Fibroblast of mammary gland (primary cell): ENCODE data around the gene CEACAM7.
A peak's percentile ranks its signal among the peaks of the same experiment; 100 is the strongest.

ENCODE experiments used
- DNase-seq: peaks from one replicate; pipeline ENCODE4 v3.0.0-alpha.2; 2010; ENCODE audit warnings: low read depth
- H3K4me3 ChIP-seq: 2 replicates; pipeline ENCODE4 v1.5.1; 2011; ENCODE audit warnings: low read depth, mild to moderate bottlenecking, low read length, moderate library complexity; ENCODE audit not compliant: control insufficient read depth
- CTCF ChIP-seq: conservative IDR thresholded peaks from 2 replicates; pipeline ENCODE4 v1.5.1; 2011; ENCODE audit warnings: low read depth, low read length, inconsistent platforms; ENCODE audit not compliant: control insufficient read depth, insufficient read depth

CEACAM7 gene

DNA sequence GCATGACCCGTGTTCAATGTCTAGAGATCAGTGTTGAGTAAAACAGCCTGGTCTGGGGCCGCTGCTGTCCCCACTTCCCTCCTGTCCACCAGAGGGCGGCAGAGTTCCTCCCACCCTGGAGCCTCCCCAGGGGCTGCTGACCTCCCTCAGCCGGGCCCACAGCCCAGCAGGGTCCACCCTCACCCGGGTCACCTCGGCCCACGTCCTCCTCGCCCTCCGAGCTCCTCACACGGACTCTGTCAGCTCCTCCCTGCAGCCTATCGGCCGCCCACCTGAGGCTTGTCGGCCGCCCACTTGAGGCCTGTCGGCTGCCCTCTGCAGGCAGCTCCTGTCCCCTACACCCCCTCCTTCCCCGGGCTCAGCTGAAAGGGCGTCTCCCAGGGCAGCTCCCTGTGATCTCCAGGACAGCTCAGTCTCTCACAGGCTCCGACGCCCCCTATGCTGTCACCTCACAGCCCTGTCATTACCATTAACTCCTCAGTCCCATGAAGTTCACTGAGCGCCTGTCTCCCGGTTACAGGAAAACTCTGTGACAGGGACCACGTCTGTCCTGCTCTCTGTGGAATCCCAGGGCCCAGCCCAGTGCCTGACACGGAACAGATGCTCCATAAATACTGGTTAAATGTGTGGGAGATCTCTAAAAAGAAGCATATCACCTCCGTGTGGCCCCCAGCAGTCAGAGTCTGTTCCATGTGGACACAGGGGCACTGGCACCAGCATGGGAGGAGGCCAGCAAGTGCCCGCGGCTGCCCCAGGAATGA is 18.9 kb upstream of the CEACAM7 start:
- peak; percentile 48 for TF ChIP-seq CTCF
- no peak overlapping the region for H3K4me3 ChIP-seq
- DNase-seq: peak; percentile 22

DNA sequence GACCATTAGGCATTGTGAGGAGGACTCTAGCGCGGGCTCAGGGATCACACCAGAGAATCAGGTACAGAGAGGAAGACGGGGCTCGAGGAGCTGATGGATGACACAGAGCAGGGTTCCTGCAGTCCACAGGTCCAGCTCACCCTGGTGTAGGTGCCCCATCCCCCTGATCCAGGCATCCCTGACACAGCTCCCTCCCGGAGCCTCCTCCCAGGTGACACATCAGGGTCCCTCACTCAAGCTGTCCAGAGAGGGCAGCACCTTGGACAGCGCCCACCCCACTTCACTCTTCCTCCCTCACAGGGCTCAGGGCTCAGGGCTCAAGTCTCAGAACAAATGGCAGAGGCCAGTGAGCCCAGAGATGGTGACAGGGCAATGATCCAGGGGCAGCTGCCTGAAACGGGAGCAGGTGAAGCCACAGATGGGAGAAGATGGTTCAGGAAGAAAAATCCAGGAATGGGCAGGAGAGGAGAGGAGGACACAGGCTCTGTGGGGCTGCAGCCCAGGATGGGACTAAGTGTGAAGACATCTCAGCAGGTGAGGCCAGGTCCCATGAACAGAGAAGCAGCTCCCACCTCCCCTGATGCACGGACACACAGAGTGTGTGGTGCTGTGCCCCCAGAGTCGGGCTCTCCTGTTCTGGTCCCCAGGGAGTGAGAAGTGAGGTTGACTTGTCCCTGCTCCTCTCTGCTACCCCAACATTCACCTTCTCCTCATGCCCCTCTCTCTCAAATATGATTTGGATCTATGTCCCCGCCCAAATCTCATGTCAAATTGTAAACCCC is 17.5 kb upstream of the CEACAM7 start:
- H3K4me3 ChIP-seq: no peak overlapping the region
- no peak for TF ChIP-seq CTCF
- peak; percentile 4 for DNase-seq

DNA sequence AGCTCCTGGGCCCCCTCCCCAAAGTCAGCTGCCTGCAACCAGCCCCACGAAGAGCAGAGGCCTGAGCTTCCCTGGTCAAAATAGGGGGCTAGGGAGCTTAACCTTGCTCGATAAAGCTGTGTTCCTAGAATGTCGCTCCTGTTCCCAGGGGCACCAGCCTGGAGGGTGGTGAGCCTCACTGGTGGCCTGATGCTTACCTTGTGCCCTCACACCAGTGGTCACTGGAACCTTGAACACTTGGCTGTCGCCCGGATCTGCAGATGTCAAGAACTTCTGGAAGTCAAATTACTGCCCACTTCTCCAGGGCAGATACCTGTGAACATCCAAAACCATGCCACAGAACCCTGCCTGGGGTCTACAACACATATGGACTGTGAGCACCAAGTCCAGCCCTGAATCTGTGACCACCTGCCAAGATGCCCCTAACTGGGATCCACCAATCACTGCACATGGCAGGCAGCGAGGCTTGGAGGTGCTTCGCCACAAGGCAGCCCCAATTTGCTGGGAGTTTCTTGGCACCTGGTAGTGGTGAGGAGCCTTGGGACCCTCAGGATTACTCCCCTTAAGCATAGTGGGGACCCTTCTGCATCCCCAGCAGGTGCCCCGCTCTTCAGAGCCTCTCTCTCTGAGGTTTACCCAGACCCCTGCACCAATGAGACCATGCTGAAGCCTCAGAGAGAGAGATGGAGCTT is 15.7 kb upstream of the CEACAM7 start:
- DNase-seq: no peak
- H3K4me3 ChIP-seq: no peak overlapping the region
- no peak for TF ChIP-seq CTCF

GRCh38 chr19:41702171-41702651 is 14.1 kb upstream of the CEACAM7 start:
- DNase-seq: peak; percentile 64
- no peak for TF ChIP-seq CTCF
- H3K4me3 ChIP-seq: no peak overlapping the region

DNA sequence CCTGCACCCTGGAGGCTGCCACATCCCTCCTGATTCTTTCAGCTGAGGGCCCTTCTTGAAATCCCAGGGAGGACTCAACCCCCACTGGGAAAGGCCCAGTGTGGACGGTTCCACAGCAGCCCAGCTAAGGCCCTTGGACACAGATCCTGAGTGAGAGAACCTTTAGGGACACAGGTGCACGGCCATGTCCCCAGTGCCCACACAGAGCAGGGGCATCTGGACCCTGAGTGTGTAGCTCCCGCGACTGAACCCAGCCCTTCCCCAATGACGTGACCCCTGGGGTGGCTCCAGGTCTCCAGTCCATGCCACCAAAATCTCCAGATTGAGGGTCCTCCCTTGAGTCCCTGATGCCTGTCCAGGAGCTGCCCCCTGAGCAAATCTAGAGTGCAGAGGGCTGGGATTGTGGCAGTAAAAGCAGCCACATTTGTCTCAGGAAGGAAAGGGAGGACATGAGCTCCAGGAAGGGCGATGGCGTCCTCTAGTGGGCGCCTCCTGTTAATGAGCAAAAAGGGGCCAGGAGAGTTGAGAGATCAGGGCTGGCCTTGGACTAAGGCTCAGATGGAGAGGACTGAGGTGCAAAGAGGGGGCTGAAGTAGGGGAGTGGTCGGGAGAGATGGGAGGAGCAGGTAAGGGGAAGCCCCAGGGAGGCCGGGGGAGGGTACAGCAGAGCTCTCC is 13.5 kb upstream of the CEACAM7 start:
- no peak for DNase-seq
- H3K4me3 ChIP-seq: no peak overlapping the region
- no peak for TF ChIP-seq CTCF

DNA sequence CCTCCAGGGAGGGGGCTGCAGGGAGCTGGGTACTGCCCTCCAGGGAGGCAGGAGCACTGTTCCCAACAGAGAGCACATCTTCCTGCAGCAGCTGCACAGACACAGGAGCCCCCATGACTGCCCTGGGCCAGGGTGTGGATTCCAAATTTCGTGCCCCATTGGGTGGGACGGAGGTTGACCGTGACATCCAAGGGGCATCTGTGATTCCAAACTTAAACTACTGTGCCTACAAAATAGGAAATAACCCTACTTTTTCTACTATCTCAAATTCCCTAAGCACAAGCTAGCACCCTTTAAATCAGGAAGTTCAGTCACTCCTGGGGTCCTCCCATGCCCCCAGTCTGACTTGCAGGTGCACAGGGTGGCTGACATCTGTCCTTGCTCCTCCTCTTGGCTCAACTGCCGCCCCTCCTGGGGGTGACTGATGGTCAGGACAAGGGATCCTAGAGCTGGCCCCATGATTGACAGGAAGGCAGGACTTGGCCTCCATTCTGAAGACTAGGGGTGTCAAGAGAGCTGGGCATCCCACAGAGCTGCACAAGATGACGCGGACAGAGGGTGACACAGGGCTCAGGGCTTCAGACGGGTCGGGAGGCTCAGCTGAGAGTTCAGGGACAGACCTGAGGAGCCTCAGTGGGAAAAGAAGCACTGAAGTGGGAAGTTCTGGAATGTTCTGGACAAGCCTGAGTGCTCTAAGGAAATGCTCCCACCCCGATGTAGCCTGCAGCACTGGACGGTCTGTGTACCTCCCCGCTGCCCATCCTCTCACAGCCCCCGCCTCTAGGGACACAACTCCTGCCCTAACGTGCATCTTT is 12.5 kb upstream of the CEACAM7 start:
- H3K4me3 ChIP-seq: no peak overlapping the region
- DNase-seq: no peak
- TF ChIP-seq CTCF: no peak
